ENCODE measurements around the gene WNK2.
A peak's percentile ranks its signal among the peaks of the same experiment; 100 is the strongest.

Gene WNK2

DNA sequence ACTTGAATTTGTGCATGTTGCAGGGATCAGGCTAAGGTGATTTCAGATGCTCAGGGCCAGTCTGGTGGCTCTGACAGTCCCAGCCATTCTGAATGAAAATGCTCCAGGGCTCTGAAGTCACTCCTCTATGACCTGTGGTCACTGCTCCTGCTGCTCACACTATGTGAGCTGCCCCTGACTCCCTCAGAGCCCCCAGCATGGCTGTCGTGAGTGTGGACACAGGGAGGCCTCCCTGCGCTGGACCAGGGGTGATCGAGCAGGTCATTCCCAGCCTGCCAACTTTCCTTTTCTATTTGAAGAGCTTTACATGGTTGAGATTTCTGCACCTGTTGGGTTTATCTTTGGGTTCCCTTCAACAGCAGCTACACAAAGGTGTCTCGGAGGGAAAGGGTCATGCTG lies 74.5 kb downstream of the WNK2 start:
- H3K36me3 ChIP-seq (ENCODE audit: control insufficient read depth in 2 of 2, insufficient read depth in 1 of 2, low read length in 2 of 2) = peaks cover 0 to 10% of the 10 kb centered on the region in 2 experiments; a peak in 1 of 3 replicates
- CTCF ChIA-PET = no interaction called here
- no peaks in the 10 kb centered on the region for H3K9me3 ChIP-seq (ENCODE audit: control insufficient read depth, insufficient read depth, low read depth, low read length)
- POLR2A ChIA-PET = no interaction called here
- H3K4me3 ChIP-seq (ENCODE audit: low read depth, low read length) = no peak overlapping the region
- H3K4me1 ChIP-seq (ENCODE audit: control insufficient read depth, insufficient read depth, low read length) = no peaks in the 10 kb centered on the region
- no peak overlapping the region for H3K27ac ChIP-seq (ENCODE audit: extremely low read depth, low read depth, low read length)
- TF ChIP-seq ZNF510 (tag by site-specific recombination; IDR thresholded peaks at IDR 0.05; ENCODE audit: insufficient replicate concordance) (no peak), MEIS1 (CRISPR knock-in tag; IDR thresholded peaks at IDR 0.05; ENCODE audit: borderline replicate concordance) (no peak), ZNF664 (tag by site-specific recombination; IDR thresholded peaks at IDR 0.05) (no peak), KLF10 (tag by site-specific recombination; IDR thresholded peaks at IDR 0.05) (no peak), SALL2 (tag by site-specific recombination; IDR thresholded peaks at IDR 0.05; ENCODE audit: borderline replicate concordance) (no peak), ZNF626 (tag by site-specific recombination; IDR thresholded peaks at IDR 0.05) (no peak)

DNA sequence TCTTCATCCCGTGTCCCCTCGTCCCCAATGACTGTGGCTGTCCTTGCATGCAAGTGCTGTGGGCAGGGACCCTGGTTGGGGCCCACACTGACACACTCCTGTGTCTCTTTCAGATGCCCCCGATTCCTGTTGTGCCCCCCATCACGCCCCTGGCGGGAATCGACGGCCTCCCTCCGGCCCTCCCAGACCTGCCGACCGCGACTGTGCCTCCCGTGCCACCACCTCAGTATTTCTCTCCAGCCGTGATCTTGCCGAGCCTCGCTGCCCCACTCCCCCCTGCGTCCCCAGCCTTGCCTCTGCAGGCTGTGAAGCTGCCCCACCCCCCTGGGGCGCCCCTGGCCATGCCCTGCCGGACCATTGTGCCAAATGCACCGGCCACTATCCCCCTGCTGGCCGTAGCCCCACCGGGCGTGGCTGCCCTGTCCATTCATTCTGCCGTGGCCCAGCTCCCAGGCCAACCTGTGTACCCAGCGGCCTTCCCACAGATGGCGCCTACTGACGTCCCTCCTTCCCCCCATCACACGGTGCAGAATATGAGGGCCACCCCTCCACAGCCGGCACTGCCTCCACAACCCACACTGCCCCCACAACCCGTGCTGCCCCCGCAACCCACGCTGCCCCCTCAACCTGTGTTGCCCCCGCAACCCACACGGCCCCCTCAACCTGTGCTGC lies 75.0 kb downstream of the WNK2 start:
- Histone ChIP-seq H3K36me3 (ENCODE audit: control insufficient read depth in 2 of 2, insufficient read depth in 1 of 2, low read length in 2 of 2) (peaks cover 0 to 13% of the 10 kb centered on the region in 2 experiments; a peak in 1 of 3 replicates), H3K27ac (ENCODE audit: extremely low read depth, low read depth, low read length) (no peak overlapping the region), H3K9me3 (ENCODE audit: control insufficient read depth, insufficient read depth, low read depth, low read length) (no peaks in the 10 kb centered on the region), H3K4me1 (ENCODE audit: control insufficient read depth, insufficient read depth, low read length) (no peaks in the 10 kb centered on the region), H3K4me3 (ENCODE audit: low read depth, low read length) (no peak overlapping the region)
- POLR2A ChIA-PET = no interaction called here
- TF ChIP-seq ZNF837 (tag by site-specific recombination; IDR thresholded peaks at IDR 0.05) = no peak
- TF ChIP-seq EGR2 (tag by site-specific recombination; IDR thresholded peaks at IDR 0.05; ENCODE audit: low read depth) = 0 out of 2 replicates have a peak, but pooled peaks have one; percentile 50
- CTCF ChIA-PET = no interaction called here

DNA sequence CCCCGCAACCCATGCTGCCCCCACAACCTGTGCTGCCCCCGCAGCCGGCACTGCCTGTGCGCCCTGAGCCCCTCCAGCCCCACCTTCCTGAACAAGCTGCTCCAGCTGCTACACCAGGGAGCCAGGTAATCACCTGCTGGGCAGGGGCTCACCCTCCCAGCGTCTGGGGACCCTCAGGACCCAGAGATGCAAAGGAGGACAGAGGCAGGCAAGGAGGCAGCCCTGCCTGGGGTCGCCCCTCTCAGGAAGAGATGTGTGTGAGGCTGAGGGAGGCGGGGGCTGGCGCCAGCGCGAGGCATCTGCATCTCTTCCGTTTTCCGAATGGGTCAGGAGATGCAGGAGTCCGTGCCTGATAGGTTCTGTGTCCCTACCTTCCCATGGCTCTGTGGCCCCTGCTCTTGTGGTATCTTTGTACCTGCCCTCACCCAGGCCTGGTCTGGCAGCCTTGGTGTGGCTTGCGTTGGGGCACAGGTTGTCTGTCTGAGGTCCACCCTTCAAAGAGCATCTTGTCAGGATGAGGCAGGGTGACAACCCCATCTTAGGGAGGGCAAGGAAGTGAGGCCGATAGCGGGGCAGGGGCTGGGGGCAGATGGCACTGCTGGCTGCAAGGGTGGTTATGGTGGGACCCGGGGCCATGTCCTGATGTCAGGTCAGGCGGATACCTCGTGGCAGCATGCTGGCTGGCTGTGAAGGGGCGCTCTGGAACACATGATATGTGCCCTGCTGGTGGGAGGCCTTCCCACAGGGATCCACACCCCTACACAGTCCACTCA lies 75.7 kb downstream of the WNK2 start:
- POLR2A ChIA-PET = no interaction called here
- CTCF ChIA-PET = no interaction called here
- Histone ChIP-seq H3K4me3 (ENCODE audit: low read depth, low read length) (no peak overlapping the region), H3K27ac (ENCODE audit: extremely low read depth, low read depth, low read length) (no peak overlapping the region), H3K9me3 (ENCODE audit: control insufficient read depth, insufficient read depth, low read depth, low read length) (no peaks in the 10 kb centered on the region), H3K36me3 (ENCODE audit: control insufficient read depth in 2 of 2, insufficient read depth in 1 of 2, low read length in 2 of 2) (peaks cover 0 to 16% of the 10 kb centered on the region in 2 experiments; a peak in 1 of 3 replicates), H3K4me1 (ENCODE audit: control insufficient read depth, insufficient read depth, low read length) (no peaks in the 10 kb centered on the region)
- no peak for TF ChIP-seq ZNF366 (tag by site-specific recombination; conservative IDR thresholded peaks at IDR 0.05)
- no peak for TF ChIP-seq ZBTB20 (tag by site-specific recombination; IDR thresholded peaks at IDR 0.05)
- no peak for TF ChIP-seq ZNF660 (tag by site-specific recombination; IDR thresholded peaks at IDR 0.05)
- TF ChIP-seq, protein P1, sequence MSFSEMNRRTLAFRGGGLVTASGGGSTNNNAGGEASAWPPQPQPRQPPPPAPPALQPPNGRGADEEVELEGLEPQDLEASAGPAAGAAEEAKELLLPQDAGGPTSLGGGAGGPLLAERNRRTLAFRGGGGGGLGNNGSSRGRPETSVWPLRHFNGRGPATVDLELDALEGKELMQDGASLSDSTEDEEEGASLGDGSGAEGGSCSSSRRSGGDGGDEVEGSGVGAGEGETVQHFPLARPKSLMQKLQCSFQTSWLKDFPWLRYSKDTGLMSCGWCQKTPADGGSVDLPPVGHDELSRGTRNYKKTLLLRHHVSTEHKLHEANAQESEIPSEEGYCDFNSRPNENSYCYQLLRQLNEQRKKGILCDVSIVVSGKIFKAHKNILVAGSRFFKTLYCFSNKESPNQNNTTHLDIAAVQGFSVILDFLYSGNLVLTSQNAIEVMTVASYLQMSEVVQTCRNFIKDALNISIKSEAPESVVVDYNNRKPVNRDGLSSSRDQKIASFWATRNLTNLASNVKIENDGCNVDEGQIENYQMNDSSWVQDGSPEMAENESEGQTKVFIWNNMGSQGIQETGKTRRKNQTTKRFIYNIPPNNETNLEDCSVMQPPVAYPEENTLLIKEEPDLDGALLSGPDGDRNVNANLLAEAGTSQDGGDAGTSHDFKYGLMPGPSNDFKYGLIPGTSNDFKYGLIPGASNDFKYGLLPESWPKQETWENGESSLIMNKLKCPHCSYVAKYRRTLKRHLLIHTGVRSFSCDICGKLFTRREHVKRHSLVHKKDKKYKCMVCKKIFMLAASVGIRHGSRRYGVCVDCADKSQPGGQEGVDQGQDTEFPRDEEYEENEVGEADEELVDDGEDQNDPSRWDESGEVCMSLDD (tag by site-specific recombination; IDR thresholded peaks at IDR 0.05) = no peak
- no peak for TF ChIP-seq FEZF1 (tag by site-specific recombination; IDR thresholded peaks at IDR 0.05)
- no peak for TF ChIP-seq ZNF837 (tag by site-specific recombination; IDR thresholded peaks at IDR 0.05)
- TF ChIP-seq, protein P2, sequence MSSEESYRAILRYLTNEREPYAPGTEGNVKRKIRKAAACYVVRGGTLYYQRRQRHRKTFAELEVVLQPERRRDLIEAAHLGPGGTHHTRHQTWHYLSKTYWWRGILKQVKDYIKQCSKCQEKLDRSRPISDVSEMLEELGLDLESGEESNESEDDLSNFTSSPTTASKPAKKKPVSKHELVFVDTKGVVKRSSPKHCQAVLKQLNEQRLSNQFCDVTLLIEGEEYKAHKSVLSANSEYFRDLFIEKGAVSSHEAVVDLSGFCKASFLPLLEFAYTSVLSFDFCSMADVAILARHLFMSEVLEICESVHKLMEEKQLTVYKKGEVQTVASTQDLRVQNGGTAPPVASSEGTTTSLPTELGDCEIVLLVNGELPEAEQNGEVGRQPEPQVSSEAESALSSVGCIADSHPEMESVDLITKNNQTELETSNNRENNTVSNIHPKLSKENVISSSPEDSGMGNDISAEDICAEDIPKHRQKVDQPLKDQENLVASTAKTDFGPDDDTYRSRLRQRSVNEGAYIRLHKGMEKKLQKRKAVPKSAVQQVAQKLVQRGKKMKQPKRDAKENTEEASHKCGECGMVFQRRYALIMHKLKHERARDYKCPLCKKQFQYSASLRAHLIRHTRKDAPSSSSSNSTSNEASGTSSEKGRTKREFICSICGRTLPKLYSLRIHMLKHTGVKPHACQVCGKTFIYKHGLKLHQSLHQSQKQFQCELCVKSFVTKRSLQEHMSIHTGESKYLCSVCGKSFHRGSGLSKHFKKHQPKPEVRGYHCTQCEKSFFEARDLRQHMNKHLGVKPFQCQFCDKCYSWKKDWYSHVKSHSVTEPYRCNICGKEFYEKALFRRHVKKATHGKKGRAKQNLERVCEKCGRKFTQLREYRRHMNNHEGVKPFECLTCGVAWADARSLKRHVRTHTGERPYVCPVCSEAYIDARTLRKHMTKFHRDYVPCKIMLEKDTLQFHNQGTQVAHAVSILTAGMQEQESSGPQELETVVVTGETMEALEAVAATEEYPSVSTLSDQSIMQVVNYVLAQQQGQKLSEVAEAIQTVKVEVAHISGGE (tag by site-specific recombination; conservative IDR thresholded peaks at IDR 0.05; ENCODE audit: low read depth) = no peak
- no peak for TF ChIP-seq ZNF350 (tag by site-specific recombination; IDR thresholded peaks at IDR 0.05)
- TF ChIP-seq ZFHX2 (tag by site-specific recombination; conservative IDR thresholded peaks at IDR 0.05) = no peak
- TF ChIP-seq, protein P3, sequence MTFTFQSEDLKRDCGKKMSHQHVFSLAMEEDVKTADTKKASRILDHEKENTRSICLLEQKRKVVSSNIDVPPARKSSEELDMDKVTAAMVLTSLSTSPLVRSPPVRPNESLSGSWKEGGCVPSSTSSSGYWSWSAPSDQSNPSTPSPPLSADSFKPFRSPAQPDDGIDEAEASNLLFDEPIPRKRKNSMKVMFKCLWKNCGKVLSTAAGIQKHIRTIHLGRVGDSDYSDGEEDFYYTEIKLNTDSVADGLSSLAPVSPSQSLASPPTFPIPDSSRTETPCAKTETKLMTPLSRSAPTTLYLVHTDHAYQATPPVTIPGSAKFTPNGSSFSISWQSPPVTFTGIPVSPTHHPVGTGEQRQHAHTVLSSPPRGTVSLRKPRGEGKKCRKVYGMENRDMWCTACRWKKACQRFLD (tag by site-specific recombination; IDR thresholded peaks at IDR 0.05) = no peak
- TF ChIP-seq, protein P4, sequence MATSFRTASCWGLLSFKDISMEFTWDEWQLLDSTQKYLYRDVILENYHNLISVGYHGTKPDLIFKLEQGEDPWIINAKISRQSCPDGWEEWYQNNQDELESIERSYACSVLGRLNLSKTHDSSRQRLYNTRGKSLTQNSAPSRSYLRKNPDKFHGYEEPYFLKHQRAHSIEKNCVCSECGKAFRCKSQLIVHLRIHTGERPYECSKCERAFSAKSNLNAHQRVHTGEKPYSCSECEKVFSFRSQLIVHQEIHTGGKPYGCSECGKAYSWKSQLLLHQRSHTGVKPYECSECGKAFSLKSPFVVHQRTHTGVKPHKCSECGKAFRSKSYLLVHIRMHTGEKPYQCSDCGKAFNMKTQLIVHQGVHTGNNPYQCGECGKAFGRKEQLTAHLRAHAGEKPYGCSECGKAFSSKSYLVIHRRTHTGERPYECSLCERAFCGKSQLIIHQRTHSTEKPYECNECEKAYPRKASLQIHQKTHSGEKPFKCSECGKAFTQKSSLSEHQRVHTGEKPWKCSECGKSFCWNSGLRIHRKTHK (tag by site-specific recombination; IDR thresholded peaks at IDR 0.05) = no peak
- TF ChIP-seq, protein P5, sequence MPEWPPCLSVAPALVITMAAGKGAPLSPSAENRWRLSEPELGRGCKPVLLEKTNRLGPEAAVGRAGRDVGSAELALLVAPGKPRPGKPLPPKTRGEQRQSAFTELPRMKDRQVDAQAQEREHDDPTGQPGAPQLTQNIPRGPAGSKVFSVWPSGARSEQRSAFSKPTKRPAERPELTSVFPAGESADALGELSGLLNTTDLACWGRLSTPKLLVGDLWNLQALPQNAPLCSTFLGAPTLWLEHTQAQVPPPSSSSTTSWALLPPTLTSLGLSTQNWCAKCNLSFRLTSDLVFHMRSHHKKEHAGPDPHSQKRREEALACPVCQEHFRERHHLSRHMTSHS (tag by site-specific recombination; IDR thresholded peaks at IDR 0.05) = no peak
- TF ChIP-seq ZNF248 (tag by site-specific recombination; IDR thresholded peaks at IDR 0.05) = no peak

Measured in HEK293 (cell line).